Activated gamma-delta T cell (primary cell): ENCODE results near the gene SPRR5.

Experiments
- DNase-seq: peaks from one replicate; lab custom pipeline; 2025; lab: John Stamatoyannopoulos, UW

The SPRR5 gene

DNA sequence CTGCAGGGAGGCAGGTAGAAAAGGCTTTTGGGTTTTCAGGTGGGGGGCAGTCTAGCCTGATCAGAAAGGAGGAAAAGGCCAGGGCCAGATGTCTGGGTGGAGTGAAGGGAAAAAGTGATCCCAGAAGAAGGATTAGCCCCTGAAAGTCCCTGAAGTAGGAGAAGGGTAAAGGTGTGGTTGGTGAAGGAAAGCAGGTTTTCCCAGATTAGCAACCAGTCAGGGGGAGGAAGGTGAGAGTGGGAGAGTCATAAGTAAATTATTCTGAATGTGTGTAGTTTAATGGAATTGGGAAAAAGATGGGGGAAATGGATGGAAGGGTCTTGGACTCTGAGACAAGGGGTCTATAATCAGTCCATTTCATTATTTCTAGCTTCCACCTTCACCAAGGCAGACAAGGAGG lies 36.2 kb downstream of the SPRR5 start:
- no peak for DNase-seq

DNA sequence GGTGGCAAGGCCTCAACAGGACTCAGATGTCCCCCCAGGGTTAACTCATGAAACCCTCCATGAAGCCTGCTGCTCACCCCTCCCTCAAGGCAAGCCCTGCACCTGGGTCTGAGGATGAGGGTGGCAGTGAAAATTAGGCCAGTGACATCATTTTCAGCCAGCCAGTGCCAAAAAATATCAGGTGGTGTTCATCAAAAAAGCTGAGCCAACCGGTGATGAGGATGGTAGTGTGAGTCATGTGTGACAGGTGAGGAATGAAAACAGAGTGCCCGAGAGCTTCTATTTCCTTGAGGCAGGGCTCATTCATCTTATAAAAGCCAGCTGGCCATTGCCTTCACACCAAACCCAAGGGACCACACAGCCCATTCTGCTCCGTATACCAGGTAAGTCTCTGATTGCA lies 36.7 kb downstream of the SPRR5 start, which contains the start of gene SPRR1A:
Gene SPRR1A (plus strand): TSS at position 339 of the 400 bp plus-strand sequence. CDS start 1,150 bp downstream, outside the sequence.
- DNase-seq = no peak

GRCh38 chr1:152986578-152986977 lies 39.6 kb downstream of the SPRR5 start:
- no peak for DNase-seq

DNA sequence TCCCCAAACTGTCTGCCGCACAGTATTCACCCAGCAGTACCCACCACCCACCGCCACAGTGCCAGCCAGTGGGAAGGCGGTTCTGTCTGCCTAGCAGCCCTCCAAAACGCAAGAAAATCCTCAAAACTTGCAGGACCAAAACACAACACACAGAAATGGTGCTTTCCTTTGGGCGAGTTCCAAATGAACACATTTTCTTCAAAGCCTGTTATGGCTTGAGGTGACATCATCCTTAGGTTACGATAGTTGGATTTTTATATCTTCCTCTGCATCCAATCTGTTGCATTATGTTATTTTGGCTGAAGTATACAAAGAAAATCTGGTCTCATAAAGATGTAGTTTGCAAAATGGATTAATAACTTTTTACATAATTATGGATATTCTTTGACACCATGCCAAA lies 46.2 kb downstream of the SPRR5 start:
- DNase-seq = no peak

DNA sequence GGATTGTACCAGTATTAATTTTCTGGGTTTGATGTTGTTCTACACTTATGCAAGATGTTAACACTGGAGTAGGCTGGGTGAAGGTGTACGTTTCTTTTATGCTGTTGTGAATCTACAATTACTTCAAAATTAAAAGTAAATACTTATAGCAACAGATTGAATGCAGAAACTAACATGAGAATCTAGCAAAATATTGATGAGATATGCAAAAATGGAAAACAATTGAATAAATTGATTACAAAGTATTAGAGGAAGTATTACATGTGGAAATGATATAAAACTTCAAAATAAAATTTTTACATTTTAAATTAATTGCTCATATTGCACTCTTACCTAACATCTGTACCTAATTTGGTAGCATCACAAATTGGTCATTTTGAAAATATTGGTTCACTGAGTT lies 48.8 kb downstream of the SPRR5 start:
- DNase-seq = no peak

DNA sequence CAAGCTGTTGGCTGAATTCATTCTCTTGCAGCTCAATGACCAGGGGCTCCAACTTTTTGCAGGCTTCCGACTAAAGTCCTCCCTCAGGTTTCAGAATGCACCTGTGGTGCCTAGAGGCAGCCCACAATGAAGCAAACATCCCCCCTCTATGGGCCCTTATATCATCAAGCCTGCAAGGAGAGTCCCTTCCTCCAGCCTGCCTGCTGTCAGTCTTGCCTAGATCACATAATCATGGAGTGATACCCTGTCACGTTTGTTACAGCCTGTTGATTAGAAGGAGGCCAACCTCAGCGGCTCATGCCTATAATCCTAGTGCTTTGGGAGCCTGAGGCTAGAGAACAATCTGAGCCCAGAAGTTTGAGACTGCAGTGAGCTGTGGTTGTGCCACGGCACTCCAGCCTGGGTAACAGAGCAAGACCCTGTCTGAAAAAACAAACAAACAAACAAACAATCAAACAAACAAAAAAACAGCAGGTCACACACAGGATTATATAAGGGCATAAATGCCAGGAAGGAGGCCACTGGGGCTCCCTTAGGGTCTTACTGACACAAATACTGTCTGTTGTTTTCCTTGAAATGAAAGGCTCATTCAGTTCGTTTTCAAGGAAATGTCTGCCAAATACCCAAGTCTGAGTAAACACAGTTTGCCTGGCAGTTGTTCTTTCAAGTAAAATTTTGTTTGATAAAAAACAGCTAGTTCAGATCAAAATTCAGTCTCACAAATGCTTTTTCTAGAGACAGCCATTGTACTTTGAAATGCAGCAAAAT lies 49.8 kb downstream of the SPRR5 start:
- DNase-seq = no peak

DNA sequence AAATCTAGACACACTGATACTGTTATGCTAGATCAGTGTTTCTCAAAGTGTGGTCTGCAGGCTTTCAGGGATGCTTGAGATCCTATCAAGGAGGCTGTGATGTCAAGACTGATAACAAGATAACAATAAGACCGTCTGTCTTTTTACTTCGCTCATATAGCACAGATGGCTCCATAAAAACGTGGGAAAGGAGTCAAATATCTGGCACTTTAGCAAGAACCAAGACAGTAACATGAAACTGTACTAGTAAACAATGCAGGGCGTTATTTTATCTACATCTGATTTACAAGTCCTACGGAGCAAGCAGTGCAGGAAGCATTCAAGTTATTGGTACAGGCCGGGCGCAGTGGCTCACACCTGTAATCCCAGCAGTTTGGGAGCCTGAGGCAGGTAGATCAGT lies 50.9 kb downstream of the SPRR5 start:
- DNase-seq = no peak

- DNase-seq = no peak
Observed at GRCh38 chr1:152998476-152998875, 51.5 kb downstream of the SPRR5 start.
